BE2C (cell line): ENCODE data around the gene SIPA1L3.

Source experiments
- DNase-seq: peaks from one replicate; pipeline ENCODE4 v3.0.0-alpha.2; 2020
- H3K27me3 ChIP-seq: fragments of 250-450 bp; sonication (Bioruptor Pico); 2 replicates; pipeline ENCODE4 v1.5.1; 2020; ENCODE audit warnings: mild to moderate bottlenecking
- H3K36me3 ChIP-seq: fragments of 250-450 bp; sonication (Bioruptor Pico); 2 replicates; pipeline ENCODE4 v1.5.1; 2020; ENCODE audit warnings: mild to moderate bottlenecking
- H3K4me1 ChIP-seq: fragments of 250-450 bp; sonication (Bioruptor Pico); 2 replicates; pipeline ENCODE4 v1.5.1; 2020
- H3K4me3 ChIP-seq: 2 replicates; pipeline ENCODE4 v1.5.1; 2011; ENCODE audit warnings: low read depth, low read length
- H3K9me3 ChIP-seq: fragments of 250-450 bp; sonication (Bioruptor Pico); 2 replicates; pipeline ENCODE4 v1.5.1; 2020
- CTCF ChIP-seq: IDR thresholded peaks from 2 replicates; pipeline ENCODE4 v1.5.1; 2012; ENCODE audit warnings: mild to moderate bottlenecking, low read depth, low read length

Gene SIPA1L3

GRCh38 chr19:38199340-38199739 lies 292.3 kb downstream of the SIPA1L3 start:
- H3K9me3 ChIP-seq: no peaks in the 10 kb centered on the region
- no peak overlapping the region for H3K4me3 ChIP-seq
- DNase-seq: no peak
- H3K4me1 ChIP-seq: peaks cover 6% of the 10 kb centered on the region; the same call in 1 of the 2 replicates
- peaks cover 3% of the 10 kb centered on the region; the same call in 1 of the 2 replicates for H3K36me3 ChIP-seq
- H3K27me3 ChIP-seq: no peaks in the 10 kb centered on the region
- no peak for TF ChIP-seq CTCF

- no peaks in the 10 kb centered on the region for H3K27me3 ChIP-seq
- no peak for TF ChIP-seq CTCF
- no peak overlapping the region for H3K4me3 ChIP-seq
- peaks cover 3% of the 10 kb centered on the region; the same call in 1 of the 2 replicates for H3K36me3 ChIP-seq
- H3K9me3 ChIP-seq: no peaks in the 10 kb centered on the region
- DNase-seq: no peak
- peaks cover 6% of the 10 kb centered on the region; the same call in 1 of the 2 replicates for H3K4me1 ChIP-seq
These were observed 294.7 kb downstream of the SIPA1L3 start for GRCh38 chr19:38201731-38202130.

- H3K4me1 ChIP-seq: peaks cover 6% of the 10 kb centered on the region
- H3K36me3 ChIP-seq: peaks cover 3% of the 10 kb centered on the region; the same call in 1 of the 2 replicates
- DNase-seq: no peak
- no peak overlapping the region for H3K4me3 ChIP-seq
- no peaks in the 10 kb centered on the region for H3K9me3 ChIP-seq
- no peaks in the 10 kb centered on the region for H3K27me3 ChIP-seq
- no peak for TF ChIP-seq CTCF
These were observed 295.5 kb downstream of the SIPA1L3 start for GRCh38 chr19:38202504-38202903.

- H3K4me1 ChIP-seq: peaks cover 6% of the 10 kb centered on the region
- DNase-seq: no peak
- TF ChIP-seq CTCF: no peak
These were observed 296.2 kb downstream of the SIPA1L3 start for GRCh38 chr19:38203197-38203596.

GRCh38 chr19:38204096-38204495 lies 297.1 kb downstream of the SIPA1L3 start:
- TF ChIP-seq CTCF: no peak
- peaks cover 4% of the 10 kb centered on the region for H3K4me1 ChIP-seq
- no peaks in the 10 kb centered on the region for H3K36me3 ChIP-seq
- H3K4me3 ChIP-seq: no peak overlapping the region
- DNase-seq: no peak
- no peaks in the 10 kb centered on the region for H3K27me3 ChIP-seq
- H3K9me3 ChIP-seq: no peaks in the 10 kb centered on the region

More at GRCh38 chr19:38203197-38203596, 296.2 kb downstream of the SIPA1L3 start:
- H3K27me3 ChIP-seq: no peaks in the 10 kb centered on the region
- no peaks in the 10 kb centered on the region for H3K9me3 ChIP-seq
- H3K36me3 ChIP-seq: peaks cover 3% of the 10 kb centered on the region; the same call in 1 of the 2 replicates
- H3K4me3 ChIP-seq: no peak overlapping the region

GRCh38 chr19:38204728-38205127 lies 297.7 kb downstream of the SIPA1L3 start:
- Histone ChIP-seq H3K4me3 (no peak overlapping the region), H3K9me3 (no peaks in the 10 kb centered on the region), H3K36me3 (no peaks in the 10 kb centered on the region), H3K4me1 (peaks cover under 1% of the 10 kb centered on the region), H3K27me3 (no peaks in the 10 kb centered on the region)
- DNase-seq: no peak
- TF ChIP-seq CTCF: no peak
